HG02840 (cell line): Measurements from ENCODE around the gene ITFG1.

ENCODE experiments used
- ATAC-seq: cut with Tn5 transposase; IDR thresholded peaks from one replicate; pipeline ENCODE4 v1.9.1; 2021; ENCODE audit warnings: mild to moderate bottlenecking, moderate library complexity, moderate number of reproducible peaks; ENCODE audit not compliant: unreplicated experiment, low FRiP score

ITFG1 gene

GRCh38 chr16:47431960-47432359 lies 28.9 kb downstream of the ITFG1 start:
- ATAC-seq, result no peak

DNA sequence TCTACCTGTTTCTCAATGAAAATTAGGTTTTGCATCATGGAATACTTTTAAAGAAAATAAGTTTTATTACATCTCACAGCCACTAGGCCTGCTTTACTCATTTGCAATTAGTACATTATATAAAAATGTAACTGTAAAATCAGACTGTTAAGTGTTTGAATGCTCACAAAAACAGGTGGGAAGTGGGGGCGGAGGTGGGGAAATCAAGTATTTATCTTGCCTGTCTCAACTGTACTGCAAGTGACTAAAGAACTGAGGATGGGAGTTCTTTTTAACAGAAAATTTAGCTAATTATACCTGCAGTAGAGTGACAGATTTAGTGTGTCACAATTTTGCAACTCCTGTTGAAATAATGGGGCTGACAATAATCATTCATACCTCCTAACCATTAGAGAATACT lies 34.1 kb downstream of the ITFG1 start:
- no peak for ATAC-seq

GRCh38 chr16:47424846-47425245 lies 36.0 kb downstream of the ITFG1 start:
- no peak for ATAC-seq

DNA sequence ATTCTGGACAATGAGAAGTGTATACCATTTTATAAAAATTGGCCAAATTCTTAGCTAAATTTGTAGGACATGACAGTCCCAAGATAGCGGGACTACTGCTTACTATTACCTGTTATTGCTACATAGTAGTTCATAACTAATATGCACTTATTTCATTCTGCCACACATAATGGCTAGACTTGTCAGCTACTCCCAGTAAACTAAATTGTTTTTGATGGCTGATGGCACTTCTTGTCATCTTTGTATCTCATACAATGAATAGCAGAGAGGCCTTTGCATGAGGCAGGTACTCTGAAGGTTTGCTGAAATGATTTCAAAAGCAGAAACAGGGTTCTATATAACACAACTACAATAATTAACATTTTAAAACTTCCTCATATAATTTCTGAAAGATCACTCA lies 44.0 kb downstream of the ITFG1 start:
- ATAC-seq, result no peak

- no peak for ATAC-seq
These were observed 47.8 kb downstream of the ITFG1 start for GRCh38 chr16:47413041-47413440.

- no peak for ATAC-seq
These were observed 52.4 kb downstream of the ITFG1 start for GRCh38 chr16:47408491-47408890.

GRCh38 chr16:47395733-47396498 lies 64.9 kb downstream of the ITFG1 start:
- ATAC-seq, result no peak

GRCh38 chr16:47392081-47392480 lies 68.8 kb downstream of the ITFG1 start:
- ATAC-seq, result peak; percentile 76

DNA sequence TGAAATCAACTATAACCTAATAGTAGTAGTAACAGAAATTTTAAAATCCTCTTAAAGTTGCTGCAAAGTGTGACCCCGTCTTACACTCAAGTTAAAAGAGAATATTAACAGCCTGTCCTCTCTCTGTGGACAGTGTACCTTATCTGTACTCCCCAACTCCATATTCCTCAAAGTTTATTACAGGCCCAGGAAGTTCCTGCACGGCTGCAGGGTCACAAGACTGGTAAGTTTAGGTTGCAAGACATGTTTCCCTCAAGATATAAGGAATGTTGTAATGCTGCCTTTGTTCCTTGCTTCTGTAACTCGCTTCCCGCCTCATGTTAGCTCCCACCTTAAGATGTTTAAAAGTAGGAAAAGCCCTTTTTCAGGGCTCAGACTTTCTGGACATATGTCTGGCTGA lies 72.2 kb downstream of the ITFG1 start:
- no peak for ATAC-seq

DNA sequence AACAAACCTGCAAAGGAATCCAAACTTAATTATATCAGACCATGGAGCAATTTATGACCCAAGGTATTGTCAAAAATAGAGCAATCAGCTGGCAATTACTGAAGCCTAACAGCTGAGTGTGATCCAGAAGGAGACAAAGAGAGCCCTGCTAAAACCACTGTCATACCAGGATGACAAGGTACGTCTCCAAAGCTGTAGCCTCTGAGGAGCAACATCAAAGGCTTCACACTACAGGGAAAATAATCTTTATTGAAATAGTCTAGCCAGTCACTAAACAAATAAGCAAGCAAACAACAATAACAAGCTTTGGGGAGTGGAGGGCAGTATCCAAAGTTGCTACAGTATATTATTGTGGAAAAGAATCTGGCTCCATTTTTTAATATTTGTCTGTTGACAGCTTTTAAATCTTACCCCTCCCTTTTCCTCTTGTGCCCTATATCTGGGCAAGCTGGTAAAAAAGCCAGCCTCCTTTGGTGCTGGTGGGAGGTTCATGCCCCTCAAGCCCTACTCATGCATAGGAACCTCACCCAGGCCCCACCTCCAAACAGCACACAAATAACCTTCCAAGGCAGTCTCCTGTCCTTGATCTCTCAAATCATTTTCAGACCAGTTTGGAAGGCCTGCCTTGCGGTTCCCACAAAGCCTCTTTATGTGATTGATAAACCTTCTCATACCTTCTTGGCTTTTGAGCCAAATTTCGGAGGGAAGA lies 73.7 kb downstream of the ITFG1 start:
- no peak for ATAC-seq

DNA sequence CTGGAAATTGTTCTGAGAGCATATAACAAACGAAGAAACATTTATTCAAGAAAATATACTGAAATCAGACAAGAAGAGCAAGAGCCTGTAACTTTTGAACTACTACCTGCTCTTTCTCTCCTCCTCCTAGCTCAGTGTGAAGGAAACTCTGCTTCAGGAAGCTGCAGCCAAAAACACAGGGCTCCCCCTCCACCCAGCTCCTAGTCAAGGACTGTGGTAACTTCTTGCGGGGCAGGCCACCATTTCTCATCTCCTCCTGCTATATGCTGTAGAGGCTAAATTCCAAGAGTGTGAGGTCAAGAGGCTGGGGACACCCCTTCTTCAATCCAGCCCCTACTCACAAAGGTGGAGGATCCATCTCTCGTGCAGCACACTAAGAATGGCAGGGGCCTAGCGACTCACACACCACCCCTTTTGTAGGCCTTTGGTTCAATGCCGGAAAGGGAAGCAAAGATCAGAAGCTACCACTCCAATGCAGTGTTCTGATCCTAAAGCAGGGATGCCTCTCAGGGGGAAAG lies 74.6 kb downstream of the ITFG1 start:
- no peak for ATAC-seq

- no peak for ATAC-seq
These were observed 78.5 kb downstream of the ITFG1 start for GRCh38 chr16:47382362-47382761.

DNA sequence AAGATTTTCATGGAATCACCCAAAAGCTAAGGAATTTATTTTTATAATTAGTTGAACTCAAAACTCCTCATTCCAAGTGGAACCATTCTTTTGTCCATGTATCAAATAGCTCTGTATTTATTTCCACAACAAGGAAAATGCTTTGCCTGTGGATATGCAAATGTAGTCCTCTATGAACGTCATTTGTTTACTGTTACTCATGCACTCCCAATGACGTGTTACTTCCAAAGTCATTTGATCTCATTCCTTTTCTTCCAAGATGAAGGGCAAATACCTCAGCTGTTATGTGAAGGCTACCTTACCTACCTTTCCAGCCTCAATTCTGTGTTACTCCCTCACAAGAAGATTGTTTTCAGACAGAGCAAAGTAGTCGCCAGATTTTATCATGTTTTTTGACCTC lies 83.7 kb downstream of the ITFG1 start:
- ATAC-seq, result no peak

GRCh38 chr16:47375423-47375822 lies 85.4 kb downstream of the ITFG1 start:
- no peak for ATAC-seq

DNA sequence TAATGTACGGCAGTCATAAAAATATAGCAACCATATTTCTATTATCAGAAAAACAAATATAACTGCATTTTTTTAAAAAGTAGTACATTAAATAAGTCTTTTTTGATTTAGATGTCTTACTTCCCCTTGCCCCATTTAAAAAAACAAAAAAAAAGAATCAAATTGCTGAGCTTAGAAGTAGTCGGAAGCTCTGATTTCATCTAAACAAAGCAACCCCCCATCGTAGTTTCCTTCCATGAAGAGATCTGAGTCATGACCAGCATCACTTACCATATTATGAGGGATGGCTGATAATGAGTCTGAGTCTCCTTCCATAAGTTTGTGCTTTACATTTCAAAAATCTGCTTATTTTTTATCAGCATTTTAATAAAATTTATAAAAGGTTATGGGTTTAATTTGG lies 86.2 kb downstream of the ITFG1 start:
- no peak for ATAC-seq

DNA sequence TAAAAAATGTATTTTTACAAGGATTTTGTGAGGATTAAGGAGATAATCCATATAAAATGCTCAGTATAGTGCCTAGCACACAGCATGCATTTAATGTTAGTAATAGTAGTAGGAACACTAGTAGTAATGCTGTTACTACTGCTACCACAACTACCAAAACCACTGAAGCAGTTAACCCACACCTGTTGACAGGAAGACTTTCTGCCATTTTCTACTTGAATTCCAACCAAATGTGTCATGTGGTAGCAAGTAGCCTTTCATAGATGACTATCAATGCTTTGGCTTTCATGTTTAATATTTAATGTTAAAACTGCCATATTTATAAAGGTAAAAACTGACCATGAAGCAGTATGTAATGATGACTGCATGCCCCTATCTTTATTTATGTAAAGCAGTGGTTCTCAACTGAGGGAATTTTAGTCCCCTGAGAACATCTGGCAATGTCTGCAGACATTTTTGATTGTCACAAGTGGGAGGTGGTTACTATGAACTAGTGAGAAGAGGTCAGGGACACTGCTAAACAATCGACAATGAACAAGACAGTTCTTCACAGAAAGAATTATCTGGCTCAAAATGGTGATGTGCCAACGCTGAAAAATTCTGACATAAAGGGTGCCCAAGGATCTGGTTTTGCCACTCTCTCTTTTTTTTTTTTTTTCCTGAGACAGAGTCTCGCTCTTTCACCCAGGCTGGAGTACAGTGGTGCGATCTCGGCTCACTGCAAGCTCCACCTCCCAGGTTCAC lies 89.4 kb downstream of the ITFG1 start:
- ATAC-seq, result no peak

DNA sequence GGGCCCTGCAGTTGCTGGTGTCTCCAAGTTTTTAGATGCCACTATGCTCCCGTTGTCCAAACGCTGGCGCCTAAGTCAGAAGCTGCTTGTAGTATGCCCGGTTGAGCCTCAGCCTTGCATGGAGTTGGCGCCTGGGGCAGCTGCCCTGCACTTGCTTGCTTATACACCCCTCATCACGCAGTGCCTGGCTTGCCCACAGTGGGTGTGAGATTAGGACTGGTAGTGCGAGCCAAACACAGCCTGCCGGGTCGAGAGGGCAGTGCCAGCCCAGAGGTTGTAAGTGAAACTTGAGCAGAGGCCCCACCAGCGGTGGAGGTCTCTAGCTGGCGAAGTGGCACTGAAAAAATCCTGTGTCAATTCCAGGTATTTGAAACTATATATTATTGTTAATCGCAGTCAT lies 90.3 kb downstream of the ITFG1 start:
- ATAC-seq, result no peak

- no peak for ATAC-seq
These were observed 94.6 kb downstream of the ITFG1 start for GRCh38 chr16:47366228-47366627.

GRCh38 chr16:47363761-47364160 lies 97.1 kb downstream of the ITFG1 start:
- no peak for ATAC-seq

- no peak for ATAC-seq
These were observed 101.4 kb downstream of the ITFG1 start for GRCh38 chr16:47359478-47359877.

GRCh38 chr16:47358816-47359215 lies 102.0 kb downstream of the ITFG1 start:
- ATAC-seq, result no peak
